IPS-11a (cell line): ENCODE results near the gene LRFN2.

Experiments used
- H3K4me3 ChIP-seq: one replicate; pipeline ENCODE4 v1.5.1; 2013; ENCODE audit warnings: low read depth, low read length, control low read depth

LRFN2 gene

GRCh38 chr6:40587240-40588069 is at the start of gene LRFN2:
Gene LRFN2 (minus strand): TSS chr6:40587364.
- H3K4me3 ChIP-seq = peak within 1 kb of the TSS; percentile 67

GRCh38 chr6:40634429-40634828 is 47.3 kb upstream of the LRFN2 start:
- no peak overlapping the region for H3K4me3 ChIP-seq

GRCh38 chr6:40631744-40632143 is 44.6 kb upstream of the LRFN2 start:
- no peak overlapping the region for H3K4me3 ChIP-seq

- H3K4me3 ChIP-seq = no peak overlapping the region
Measured at GRCh38 chr6:40630488-40630887, 43.3 kb upstream of the LRFN2 start.

GRCh38 chr6:40630051-40630450 is 42.9 kb upstream of the LRFN2 start:
- H3K4me3 ChIP-seq = no peak overlapping the region

- H3K4me3 ChIP-seq = no peak overlapping the region
Measured at GRCh38 chr6:40629463-40629862, 42.3 kb upstream of the LRFN2 start.

GRCh38 chr6:40627316-40627715 is 40.2 kb upstream of the LRFN2 start:
- H3K4me3 ChIP-seq = no peak overlapping the region

- H3K4me3 ChIP-seq = no peak overlapping the region
Measured at GRCh38 chr6:40626886-40627285, 39.7 kb upstream of the LRFN2 start.

GRCh38 chr6:40623932-40624331 is 36.8 kb upstream of the LRFN2 start:
- no peak overlapping the region for H3K4me3 ChIP-seq

GRCh38 chr6:40623178-40623577 is 36.0 kb upstream of the LRFN2 start:
- no peak overlapping the region for H3K4me3 ChIP-seq

GRCh38 chr6:40620574-40621240 is 33.5 kb upstream of the LRFN2 start:
- no peak overlapping the region for H3K4me3 ChIP-seq

- H3K4me3 ChIP-seq = no peak overlapping the region
Measured at GRCh38 chr6:40614671-40615070, 27.5 kb upstream of the LRFN2 start.

- no peak overlapping the region for H3K4me3 ChIP-seq
Measured at GRCh38 chr6:40611912-40612311, 24.7 kb upstream of the LRFN2 start.

- no peak overlapping the region for H3K4me3 ChIP-seq
Measured at GRCh38 chr6:40611434-40611833, 24.3 kb upstream of the LRFN2 start.

- no peak overlapping the region for H3K4me3 ChIP-seq
Measured at GRCh38 chr6:40610229-40610628, 23.1 kb upstream of the LRFN2 start.

- no peak overlapping the region for H3K4me3 ChIP-seq
Measured at GRCh38 chr6:40606981-40607380, 19.8 kb upstream of the LRFN2 start.

GRCh38 chr6:40606526-40606925 is 19.4 kb upstream of the LRFN2 start:
- no peak overlapping the region for H3K4me3 ChIP-seq

- no peak overlapping the region for H3K4me3 ChIP-seq
Measured at GRCh38 chr6:40604082-40604481, 16.9 kb upstream of the LRFN2 start.

GRCh38 chr6:40599555-40599954 is 12.4 kb upstream of the LRFN2 start:
- H3K4me3 ChIP-seq = no peak overlapping the region

GRCh38 chr6:40598516-40598915 is 11.4 kb upstream of the LRFN2 start:
- H3K4me3 ChIP-seq = no peak overlapping the region

- no peak overlapping the region for H3K4me3 ChIP-seq
Measured at GRCh38 chr6:40597301-40597700, 10.1 kb upstream of the LRFN2 start.

GRCh38 chr6:40588480-40588879 is 1.3 kb upstream of the LRFN2 start:
- no peak overlapping the region for H3K4me3 ChIP-seq

GRCh38 chr6:40588070-40588384 is 863 bp upstream of the LRFN2 start:
- peak overlapping the region; percentile 33 for H3K4me3 ChIP-seq
